Hepatocyte (in vitro differentiated cells): ENCODE data around the gene LRRC45. TPM values are rescaled to one million over a fixed set of nuclear protein-coding genes. Genes with fewer than 3 reads are reported as not detected.

Experiments used
- DNase-seq: peaks from one replicate; pipeline ENCODE4 v3.0.0-alpha.2; 2016; ENCODE audit warnings: low spot score
- H2AFZ ChIP-seq: fragments of 200-600 bp; sonication (generic); 2 replicates; pipeline ENCODE4 v1.6.0; 2016; ENCODE audit warnings: antibody characterized with exemption, mild to moderate bottlenecking
- H3K27ac ChIP-seq: fragments of 200-600 bp; sonication (generic); 2 replicates; pipeline ENCODE4 v1.5.1; 2016; ENCODE audit warnings: mild to moderate bottlenecking
- H3K27me3 ChIP-seq: fragments of 200-600 bp; sonication (generic); 2 replicates; pipeline ENCODE4 v1.6.1; 2016
- H3K36me3 ChIP-seq: fragments of 200-600 bp; sonication (generic); replicated peaks from 2 replicates; pipeline ENCODE4 v1.5.1; 2016; ENCODE audit warnings: low read depth; ENCODE audit not compliant: insufficient read depth
- H3K4me1 ChIP-seq: fragments of 200-600 bp; sonication (generic); 2 replicates; pipeline ENCODE4 v1.5.1; 2016; ENCODE audit warnings: mild to moderate bottlenecking, moderate library complexity; ENCODE audit not compliant: insufficient read depth
- H3K4me2 ChIP-seq: fragments of 200-600 bp; sonication (generic); 2 replicates; pipeline ENCODE4 v1.6.0; 2016
- H3K4me3 ChIP-seq: fragments of 200-600 bp; sonication (generic); 2 replicates; pipeline ENCODE4 v1.5.1; 2016; ENCODE audit warnings: mild to moderate bottlenecking
- H3K79me2 ChIP-seq: fragments of 200-600 bp; sonication (generic); 2 replicates; pipeline ENCODE4 v1.6.0; 2017; ENCODE audit warnings: mild to moderate bottlenecking
- H3K9me2 ChIP-seq: fragments of 200-600 bp; sonication (generic); replicated peaks from 2 replicates; pipeline ENCODE4 v1.6.0; 2017; ENCODE audit warnings: mild to moderate bottlenecking; ENCODE audit not compliant: insufficient read depth
- H3K9me3 ChIP-seq: fragments of 200-600 bp; sonication (generic); 2 replicates; pipeline ENCODE4 v1.5.1; 2016; ENCODE audit warnings: low read depth, mild to moderate bottlenecking
- H4K20me1 ChIP-seq: fragments of 200-600 bp; sonication (generic); 2 replicates; pipeline ENCODE4 v1.6.0; 2016; ENCODE audit warnings: mild to moderate bottlenecking; ENCODE audit not compliant: insufficient read depth, poor library complexity, severe bottlenecking
- EZH2 ChIP-seq: fragments of 200-600 bp; sonication (generic); IDR thresholded peaks from 2 replicates; pipeline ENCODE4 v1.6.1; 2016; ENCODE audit warnings: antibody characterized with exemption, mild to moderate bottlenecking, borderline replicate concordance
- EZH2phosphoT487 ChIP-seq: fragments of 200-600 bp; sonication (generic); IDR thresholded peaks from one replicate; pipeline ENCODE4 v1.6.1; 2018; ENCODE audit warnings: antibody characterized with exemption, mild to moderate bottlenecking, low read depth, moderate library complexity; ENCODE audit not compliant: unreplicated experiment, severe bottlenecking
- WGBS: methylation state at CpG from one replicate; pipeline ENCODE4 v1.1.6; 2016; ENCODE audit warnings: low lambda C conversion rate; ENCODE audit errors: missing lambda C conversion rate; 5-methylcytosine and 5-hydroxymethylcytosine counted together
- polyA plus RNA-seq: library from polyadenylated mRNA; unstranded; fragments of >200 nt; fragmentation: Nextera tagmentation; extraction: Ambion mirVana; gene quantifications from 2 replicates; pipeline ENCODE4 v1.2.1, GENCODE V29; 2016
- total RNA-seq: library from RNA; depleted of rRNA; stranded (reverse); fragments of >200 nt; gene quantifications from 2 replicates; pipeline ENCODE4 v1.2.3, GENCODE V29; 2014
- TF ChIP-seq, protein P1 (sequence below): fragments of 200-600 bp; sonication (generic); IDR thresholded peaks from 2 replicates; pipeline ENCODE4 v1.5.1; 2016; ENCODE audit warnings: antibody characterized with exemption, mild to moderate bottlenecking; ENCODE audit not compliant: poor library complexity

LRRC45 gene
- total and polyA plus RNA-seq, 2 experiments from 2014 or later, result 12.8 to 14.7 TPM

- H2AFZ ChIP-seq, result no peak overlapping the region
- WGBS, result 98% methylated on average over 26 of the region's 26 CpGs
- H3K4me1 ChIP-seq, result peaks cover 6% of the 10 kb centered on the region
- no peaks in the 10 kb centered on the region for H3K9me3 ChIP-seq
- H3K4me2 ChIP-seq, result no peak overlapping the region
- no peaks in the 10 kb centered on the region for H3K36me3 ChIP-seq
- no peak overlapping the region for H3K4me3 ChIP-seq
- no peak overlapping the region for H3K27ac ChIP-seq
- no peaks in the 10 kb centered on the region for H3K27me3 ChIP-seq
- TF ChIP-seq EZH2, result no peak
- TF ChIP-seq EZH2phosphoT487, result no peak
- TF ChIP-seq, protein P1, sequence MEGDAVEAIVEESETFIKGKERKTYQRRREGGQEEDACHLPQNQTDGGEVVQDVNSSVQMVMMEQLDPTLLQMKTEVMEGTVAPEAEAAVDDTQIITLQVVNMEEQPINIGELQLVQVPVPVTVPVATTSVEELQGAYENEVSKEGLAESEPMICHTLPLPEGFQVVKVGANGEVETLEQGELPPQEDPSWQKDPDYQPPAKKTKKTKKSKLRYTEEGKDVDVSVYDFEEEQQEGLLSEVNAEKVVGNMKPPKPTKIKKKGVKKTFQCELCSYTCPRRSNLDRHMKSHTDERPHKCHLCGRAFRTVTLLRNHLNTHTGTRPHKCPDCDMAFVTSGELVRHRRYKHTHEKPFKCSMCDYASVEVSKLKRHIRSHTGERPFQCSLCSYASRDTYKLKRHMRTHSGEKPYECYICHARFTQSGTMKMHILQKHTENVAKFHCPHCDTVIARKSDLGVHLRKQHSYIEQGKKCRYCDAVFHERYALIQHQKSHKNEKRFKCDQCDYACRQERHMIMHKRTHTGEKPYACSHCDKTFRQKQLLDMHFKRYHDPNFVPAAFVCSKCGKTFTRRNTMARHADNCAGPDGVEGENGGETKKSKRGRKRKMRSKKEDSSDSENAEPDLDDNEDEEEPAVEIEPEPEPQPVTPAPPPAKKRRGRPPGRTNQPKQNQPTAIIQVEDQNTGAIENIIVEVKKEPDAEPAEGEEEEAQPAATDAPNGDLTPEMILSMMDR, result no peak
- no peaks in the 10 kb centered on the region for H3K79me2 ChIP-seq
- DNase-seq, result no peak
- H3K9me2 ChIP-seq, result no peaks in the 10 kb centered on the region
- H4K20me1 ChIP-seq, result no peaks in the 10 kb centered on the region
Observed at GRCh38 chr17:81986606-81987005, 36.5 kb upstream of the LRRC45 start.

DNA sequence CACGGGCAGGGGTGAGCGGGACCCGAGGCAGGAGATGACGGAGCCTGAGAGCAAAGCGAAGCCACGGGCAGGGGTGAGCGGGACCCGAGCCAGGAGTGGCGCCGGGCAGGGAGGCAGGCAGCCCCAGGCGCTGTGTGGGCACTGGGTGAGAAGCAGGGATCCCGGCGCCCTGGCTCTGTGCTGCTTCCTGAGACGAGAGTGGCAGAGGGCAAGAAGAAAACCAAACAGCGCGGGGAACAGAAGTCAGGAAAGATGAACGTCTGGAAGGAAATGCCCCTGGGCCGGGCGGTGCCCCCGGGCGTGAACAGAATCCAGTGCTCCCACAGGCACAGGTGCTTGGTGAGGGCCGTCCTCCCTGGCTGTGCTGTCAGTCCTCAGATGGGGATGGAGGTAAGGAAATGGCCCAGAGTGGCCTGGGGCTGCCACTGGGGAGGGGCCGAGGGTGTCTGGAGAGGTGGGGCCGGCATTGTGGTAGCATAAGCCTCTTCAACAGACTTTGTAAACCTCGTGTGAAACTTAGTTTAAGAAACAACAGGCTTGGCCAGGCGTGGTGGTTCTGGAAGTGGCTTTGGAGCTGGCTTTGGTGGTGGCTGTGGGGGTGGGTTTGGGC is 35.8 kb upstream of the LRRC45 start:
- no peaks in the 10 kb centered on the region for H3K36me3 ChIP-seq
- H3K4me1 ChIP-seq, result peaks cover 13% of the 10 kb centered on the region
- no peaks in the 10 kb centered on the region for H3K9me2 ChIP-seq
- H3K27me3 ChIP-seq, result no peaks in the 10 kb centered on the region
- no peaks in the 10 kb centered on the region for H3K9me3 ChIP-seq
- H3K27ac ChIP-seq, result no peak overlapping the region
- H3K4me2 ChIP-seq, result no peak overlapping the region
- 96% methylated on average over 26 of the region's 26 CpGs for WGBS
- TF ChIP-seq, protein P1, result no peak
- TF ChIP-seq EZH2phosphoT487, result no peak
- H3K4me3 ChIP-seq, result no peak overlapping the region
- H3K79me2 ChIP-seq, result no peaks in the 10 kb centered on the region
- no peak for DNase-seq
- H2AFZ ChIP-seq, result no peak overlapping the region
- H4K20me1 ChIP-seq, result no peaks in the 10 kb centered on the region

- H3K4me1 ChIP-seq, result peaks cover 20% of the 10 kb centered on the region
- H3K27me3 ChIP-seq, result no peaks in the 10 kb centered on the region
- peak overlapping the region; percentile 68 for H3K4me2 ChIP-seq
Observed at GRCh38 chr17:81990836-81991683, 32.0 kb upstream of the LRRC45 start.

More at GRCh38 chr17:81990836-81991683, 32.0 kb upstream of the LRRC45 start:
- Histone ChIP-seq H4K20me1 (no peaks in the 10 kb centered on the region), H2AFZ (no peak overlapping the region), H3K4me3 (no peak overlapping the region), H3K27ac (peak overlapping the region; percentile 83), H3K9me2 (no peaks in the 10 kb centered on the region), H3K79me2 (peaks cover 4% of the 10 kb centered on the region), H3K36me3 (no peaks in the 10 kb centered on the region), H3K9me3 (no peaks in the 10 kb centered on the region)
- DNase-seq, result no peak
- no peak for TF ChIP-seq EZH2phosphoT487
- no peak for TF ChIP-seq EZH2
- TF ChIP-seq, protein P1, result no peak
- 92% methylated on average over 24 of the region's 25 CpGs for WGBS
